Medulla oblongata (tissue), 1 donor: ENCODE measurements around the gene OR2F1.
"Not testable (repeated sequence)": the region's sequence is repeated elsewhere in the genome, so short reads cannot be mapped to it uniquely, and the experiment has no call there.

Source experiments
- DNase-seq: peaks from one replicate; pipeline ENCODE4 v3.0.0-alpha.2; 2015; ENCODE audit errors: extremely low spot score

OR2F1 gene

DNA sequence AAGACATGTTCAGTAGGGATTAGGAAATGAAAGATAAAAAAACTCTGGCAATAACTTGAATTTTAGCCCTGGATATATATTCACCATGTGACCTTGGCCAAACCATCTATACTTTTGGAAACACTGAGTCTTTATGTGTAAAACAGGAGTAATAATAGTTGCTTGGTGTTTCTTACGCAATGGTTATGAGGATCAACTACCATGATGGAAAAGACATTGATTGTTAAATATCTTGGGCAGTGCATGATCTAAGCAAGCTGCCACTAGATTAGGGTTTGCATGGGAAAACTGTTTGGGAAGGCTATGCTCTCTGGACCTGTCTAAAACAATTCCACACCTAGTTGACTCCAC is 52.0 kb downstream of the OR2F1 start:
- DNase-seq, result no peak

DNA sequence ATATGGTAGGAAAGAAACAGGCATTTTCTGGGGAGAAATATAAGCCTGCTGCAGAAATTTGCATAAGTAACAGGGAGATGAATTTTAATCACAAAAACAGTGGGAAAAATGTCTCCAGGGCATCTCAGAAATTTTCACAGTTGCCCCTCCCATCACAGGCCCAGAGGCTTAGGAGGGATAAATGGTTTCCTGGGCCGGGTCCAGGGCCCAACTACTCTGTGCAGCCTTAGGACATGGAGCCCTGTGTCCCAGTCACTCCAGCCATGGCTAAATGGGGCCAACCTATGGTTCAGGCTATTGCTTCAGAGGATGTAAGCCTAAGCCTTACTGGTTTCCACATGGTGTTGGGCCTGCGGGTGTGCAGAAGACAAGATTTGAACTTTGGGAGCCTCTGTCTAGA is 54.7 kb downstream of the OR2F1 start:
- no peak for DNase-seq

DNA sequence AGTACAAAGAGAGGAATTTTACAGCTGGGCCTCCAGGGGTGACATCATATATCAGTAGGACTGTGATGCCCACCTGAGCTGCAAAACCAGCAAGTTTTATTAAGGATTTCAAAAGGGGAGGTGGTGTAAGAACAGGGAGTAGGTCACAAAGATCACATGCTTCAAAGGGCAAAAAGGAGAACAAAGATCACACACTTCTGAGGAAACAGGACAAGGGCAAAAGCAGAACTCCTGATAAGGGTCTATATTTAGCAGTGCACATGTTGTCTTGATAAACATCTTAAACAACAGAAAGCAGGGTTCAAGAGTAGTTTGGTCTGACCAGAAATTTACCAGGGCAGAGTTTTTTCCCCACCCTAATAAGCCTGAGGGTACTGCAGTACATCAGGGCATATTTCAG is 55.4 kb downstream of the OR2F1 start:
- DNase-seq, result not testable (repeated sequence)

DNA sequence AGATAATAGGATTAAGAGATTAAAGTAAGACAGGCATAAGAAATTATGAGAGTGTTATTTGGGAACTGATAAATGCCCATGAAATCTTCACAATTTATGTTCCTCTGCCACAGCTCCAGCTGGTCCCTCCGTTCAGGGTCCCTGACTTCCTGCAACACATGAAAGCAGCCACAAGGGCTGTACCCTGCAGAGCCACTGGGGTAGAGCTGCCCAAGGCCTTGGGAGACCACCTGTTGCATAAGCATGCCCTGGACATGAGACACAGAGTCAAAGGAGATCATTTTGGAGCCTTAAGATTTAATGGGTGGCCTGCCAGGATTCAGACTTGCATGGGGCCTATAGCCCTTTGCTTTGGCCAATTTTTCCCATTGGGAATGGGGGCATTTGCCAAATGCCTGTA is 56.2 kb downstream of the OR2F1 start:
- DNase-seq, result not testable (repeated sequence)

DNA sequence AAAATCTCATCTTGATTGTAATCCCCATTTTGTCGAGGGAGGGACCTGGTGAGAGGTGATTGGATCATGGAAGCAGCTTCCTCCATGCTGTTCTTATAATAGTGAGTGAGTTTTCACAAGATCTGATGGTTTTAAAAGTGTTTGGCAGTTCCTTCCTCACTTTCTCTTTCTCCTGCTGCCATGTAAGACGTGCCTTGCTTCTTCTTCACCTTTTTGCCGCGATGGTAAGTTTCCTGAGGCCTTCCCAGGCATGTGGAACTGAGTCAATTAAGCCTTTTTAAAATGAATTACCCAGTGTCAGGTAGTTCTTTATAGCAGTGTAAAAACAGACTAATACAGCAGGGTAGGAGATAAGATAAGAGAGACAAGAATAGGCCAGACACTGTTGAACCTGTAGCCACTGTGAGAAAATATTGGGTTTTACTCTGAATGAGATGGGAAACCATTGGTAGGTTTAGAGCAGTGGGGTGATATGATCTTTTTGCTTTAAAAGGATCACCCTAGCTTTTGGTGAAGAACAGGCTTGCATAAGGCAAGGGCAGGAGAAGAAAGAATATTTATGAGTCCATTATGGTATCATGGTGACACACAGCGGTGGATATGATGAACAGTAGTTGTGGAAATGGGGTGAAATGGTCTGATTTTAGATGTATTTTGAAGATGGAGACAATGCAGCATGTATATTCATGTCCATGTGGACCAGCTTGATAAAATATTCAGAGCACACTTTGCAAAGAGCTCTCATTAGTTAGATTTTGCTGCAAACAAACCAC is 57.0 kb downstream of the OR2F1 start:
- no peak for DNase-seq
